Lower leg skin (tissue), 3 donors: Measurements from ENCODE around the gene METTL24.

Experiments
- CTCF ChIP-seq, 3 donors: fragments of 450-650 bp; IDR thresholded peaks; one replicate each; pipeline ENCODE4 v1.5.1; 2016; ENCODE audit warnings: antibody characterized with exemption in 3 of 3, mild to moderate bottlenecking in 3 of 3, moderate library complexity in 2 of 3
- POLR2A ChIP-seq, 2 donors: fragments of 450-650 bp; IDR thresholded peaks; one replicate each; pipeline ENCODE4 v1.6.1; 2016 to 2017; ENCODE audit warnings: antibody characterized with exemption in 2 of 2, mild to moderate bottlenecking in 1 of 2, moderate library complexity in 1 of 2

- TF ChIP-seq CTCF (IDR thresholded peaks at IDR 0.05), result no peak
- TF ChIP-seq POLR2A (IDR thresholded peaks at IDR 0.05), result no peak
Measured at GRCh38 chr6:110322874-110323242, 35.3 kb downstream of the METTL24 start.
